GM10248 (cell line): ENCODE measurements around the gene ARIH1.

Experiments used
- CTCF ChIA-PET: fragments of 300-600 bp; sonication (Branson Sonifier 250); formaldehyde crosslinking; extraction: SDS; loops from one replicate; lab custom pipeline; 2021; ENCODE audit warnings: antibody characterized with exemption; lab: Yijun Ruan, JAX
- POLR2A ChIA-PET: fragments of 350-650 bp; sonication (Branson Sonifier 250); formaldehyde crosslinking; extraction: SDS; loops from one replicate; lab custom pipeline; 2020; ENCODE audit warnings: antibody characterized with exemption; lab: Yijun Ruan, JAX
- DNase-seq: peaks from one replicate; pipeline ENCODE4 v3.0.0; 2012; ENCODE audit errors: extremely low spot score
- TF ChIP-seq, protein P1 (sequence below): IDR thresholded peaks from 2 replicates; pipeline ENCODE4 v1.5.1; 2012; ENCODE audit warnings: mild to moderate bottlenecking, low read depth; ENCODE audit errors: extremely low read depth, missing control alignments, control extremely low read depth

ARIH1 gene

DNA sequence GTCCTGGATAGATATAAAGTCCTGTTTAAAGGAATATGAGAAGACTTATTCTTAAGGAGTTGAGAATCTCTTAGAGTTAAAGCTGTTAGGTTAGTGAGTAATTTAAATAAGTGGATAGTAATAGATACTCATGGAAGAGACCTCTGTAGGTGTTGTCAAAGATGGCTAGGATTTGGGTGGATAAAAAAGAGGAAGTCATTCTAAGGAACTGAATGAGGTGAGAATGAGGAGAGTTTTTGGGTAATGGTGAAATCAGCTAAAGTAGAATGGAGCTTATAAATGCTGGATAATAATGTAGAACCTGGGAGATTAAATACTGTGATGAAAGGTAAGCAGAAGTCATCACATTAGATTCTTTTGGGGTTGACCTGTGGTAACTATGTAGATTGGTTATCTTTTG is 8.1 kb downstream of the ARIH1 start:
- POLR2A ChIA-PET: interaction anchor here (1.1 to 1.5 kb wide), 4 partner anchors 9 to 20 kb away, joined by 3 to 7 read pairs (median 4); no protein-coding TSS in a partner anchor
- CTCF ChIA-PET: interaction anchor here (1.1 to 3.1 kb wide), 4 partner anchors 12 to 31 kb away, joined by 3 to 26 read pairs (median 5); no protein-coding TSS in a partner anchor
- no peak for DNase-seq
- TF ChIP-seq, protein P1, sequence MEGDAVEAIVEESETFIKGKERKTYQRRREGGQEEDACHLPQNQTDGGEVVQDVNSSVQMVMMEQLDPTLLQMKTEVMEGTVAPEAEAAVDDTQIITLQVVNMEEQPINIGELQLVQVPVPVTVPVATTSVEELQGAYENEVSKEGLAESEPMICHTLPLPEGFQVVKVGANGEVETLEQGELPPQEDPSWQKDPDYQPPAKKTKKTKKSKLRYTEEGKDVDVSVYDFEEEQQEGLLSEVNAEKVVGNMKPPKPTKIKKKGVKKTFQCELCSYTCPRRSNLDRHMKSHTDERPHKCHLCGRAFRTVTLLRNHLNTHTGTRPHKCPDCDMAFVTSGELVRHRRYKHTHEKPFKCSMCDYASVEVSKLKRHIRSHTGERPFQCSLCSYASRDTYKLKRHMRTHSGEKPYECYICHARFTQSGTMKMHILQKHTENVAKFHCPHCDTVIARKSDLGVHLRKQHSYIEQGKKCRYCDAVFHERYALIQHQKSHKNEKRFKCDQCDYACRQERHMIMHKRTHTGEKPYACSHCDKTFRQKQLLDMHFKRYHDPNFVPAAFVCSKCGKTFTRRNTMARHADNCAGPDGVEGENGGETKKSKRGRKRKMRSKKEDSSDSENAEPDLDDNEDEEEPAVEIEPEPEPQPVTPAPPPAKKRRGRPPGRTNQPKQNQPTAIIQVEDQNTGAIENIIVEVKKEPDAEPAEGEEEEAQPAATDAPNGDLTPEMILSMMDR: no peak

- TF ChIP-seq, protein P1: no peak
- CTCF ChIA-PET: interaction anchor here (0.6 to 3.1 kb wide), 5 partner anchors 11 to 116 kb away, joined by 3 to 26 read pairs (median 3); no protein-coding TSS in a partner anchor
- POLR2A ChIA-PET: interaction anchor here (1.1 to 1.5 kb wide), 3 partner anchors 9 to 10 kb away, joined by 3 to 7 read pairs (median 4); no protein-coding TSS in a partner anchor
- no peak for DNase-seq
Observed at GRCh38 chr15:72483279-72483678, 9.1 kb downstream of the ARIH1 start.

DNA sequence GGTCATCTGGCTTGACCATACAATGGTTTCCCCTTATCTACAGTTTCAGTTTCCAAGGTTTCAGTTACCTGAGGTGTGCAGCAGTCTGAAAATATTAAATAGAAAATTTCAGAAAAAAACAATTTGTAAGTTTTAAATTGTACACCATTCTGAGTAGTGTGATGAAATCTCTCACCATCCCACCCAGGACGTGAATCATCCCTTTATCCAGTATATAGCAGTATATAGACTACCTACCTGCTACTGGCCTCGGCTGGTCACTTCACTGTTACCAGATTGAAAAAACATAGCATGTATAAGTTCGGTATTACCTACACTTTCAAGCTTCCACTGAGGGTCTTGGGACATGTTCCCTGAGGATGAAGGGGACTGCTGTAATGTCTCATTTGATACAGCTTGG is 12.0 kb downstream of the ARIH1 start:
- TF ChIP-seq, protein P1: no peak
- DNase-seq: no peak
- CTCF ChIA-PET: interaction anchor here (0.7 to 2.1 kb wide), 5 partner anchors 9 to 14 kb away, joined by 3 to 13 read pairs (median 5); no protein-coding TSS in a partner anchor
- POLR2A ChIA-PET: no interaction called here

DNA sequence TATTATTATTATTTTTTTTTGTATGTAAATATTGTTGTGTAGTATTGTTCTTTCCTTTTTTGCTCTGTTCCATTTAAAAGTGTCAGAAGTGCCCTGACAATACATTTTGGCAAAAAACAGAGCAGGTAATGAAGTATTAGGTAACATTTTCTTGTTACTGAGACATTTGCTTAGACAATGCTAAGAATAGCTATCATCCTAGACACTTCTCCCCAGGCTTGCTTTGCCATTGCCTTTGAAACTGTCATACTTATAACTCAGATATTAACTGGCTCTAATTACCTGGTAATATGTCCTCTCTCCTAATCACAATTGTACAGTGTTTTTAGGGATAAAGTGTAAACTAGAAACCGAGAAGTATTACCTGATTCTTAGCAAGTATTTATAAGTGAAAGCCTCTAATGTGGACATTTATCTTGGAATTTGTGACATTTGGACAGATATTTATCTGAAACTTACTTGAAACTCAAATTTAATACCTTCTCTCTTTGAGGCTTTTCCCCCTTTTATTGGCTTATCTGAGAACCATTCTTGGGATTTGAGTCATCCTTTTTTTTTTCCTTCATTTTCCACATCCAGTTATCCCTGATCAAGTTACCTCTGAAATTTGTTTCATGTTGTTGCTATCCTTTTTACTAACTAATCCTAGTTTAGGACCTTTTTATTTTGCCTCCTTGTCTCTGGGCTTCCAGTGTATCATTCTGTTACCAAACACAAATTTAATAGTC is 13.1 kb downstream of the ARIH1 start:
- CTCF ChIA-PET: interaction anchor here (1.6 to 2.1 kb wide), 2 partner anchors 13 to 26 kb away, joined by 3 to 8 read pairs; no protein-coding TSS in a partner anchor
- POLR2A ChIA-PET: no interaction called here
- TF ChIP-seq, protein P1: no peak
- no peak for DNase-seq

DNA sequence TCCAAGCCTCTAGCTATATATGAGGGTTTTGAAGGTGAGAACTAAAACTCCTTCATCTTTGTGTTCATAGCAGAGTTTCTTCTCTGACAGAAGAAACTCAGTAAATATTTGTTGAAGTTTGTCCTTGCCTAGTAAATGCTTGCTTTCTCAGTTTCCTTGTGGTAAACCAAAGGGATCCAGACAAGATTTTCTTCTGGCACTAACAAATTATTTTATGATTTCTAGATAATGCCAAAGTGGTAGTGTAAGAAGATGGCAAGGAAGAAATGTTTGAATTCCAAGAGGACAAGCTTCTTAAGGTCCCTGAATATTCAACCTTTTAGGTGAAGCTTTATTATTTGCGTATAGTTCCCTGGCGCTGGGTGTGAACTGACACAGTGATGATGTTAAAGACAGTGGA is 14.4 kb downstream of the ARIH1 start:
- POLR2A ChIA-PET: no interaction called here
- CTCF ChIA-PET: interaction anchor here (0.7 to 1.8 kb wide), 5 partner anchors 9 to 27 kb away, joined by 3 to 4 read pairs (median 3); no protein-coding TSS in a partner anchor

DNA sequence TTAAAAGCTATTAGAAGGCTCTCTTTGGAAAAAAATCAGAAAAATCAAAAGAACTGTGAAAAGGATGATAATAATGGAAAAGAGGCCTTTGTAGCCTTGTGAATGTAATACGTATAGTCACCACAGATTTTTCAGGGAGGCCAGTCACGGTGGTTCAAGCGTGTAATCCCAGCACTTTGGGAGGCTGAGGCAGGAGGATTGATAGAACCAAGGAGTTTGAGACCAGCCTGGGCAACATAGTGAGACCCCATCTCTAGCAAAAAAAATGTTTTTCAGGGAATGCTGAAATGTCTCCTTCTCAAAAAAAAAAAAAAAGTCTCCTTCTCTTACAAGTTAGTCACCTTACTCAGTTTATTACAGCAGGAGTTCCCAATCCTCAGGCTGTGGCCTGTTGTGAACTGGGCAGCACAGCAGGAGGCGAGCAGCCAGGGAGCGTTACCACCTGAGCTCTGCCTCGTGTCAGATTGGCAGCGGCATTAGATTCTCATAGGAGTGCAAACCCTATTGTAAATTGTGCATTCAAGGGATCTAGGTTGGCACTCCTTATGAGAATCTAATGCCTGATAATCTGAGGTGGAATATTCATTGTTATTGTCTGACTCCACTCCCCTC is 15.9 kb downstream of the ARIH1 start:
- DNase-seq: no peak
- ChIA-PET CTCF (interaction anchor here (1.3 to 1.8 kb wide), 3 partner anchors 12 to 23 kb away, joined by 3 to 4 read pairs (median 3); no protein-coding TSS in a partner anchor), POLR2A (no interaction called here)
- TF ChIP-seq, protein P1: no peak

More for the DNA sequence above, 14.4 kb downstream of the ARIH1 start:
- no peak for DNase-seq
- TF ChIP-seq, protein P1: no peak
